ENCODE measurements around the gene B3GNT9. TPM values are rescaled to one million over a fixed set of nuclear protein-coding genes. Genes with fewer than 3 reads are reported as not detected.

Gene B3GNT9
- total and polyA plus RNA-seq, 11 donors: 6.4 to 17.5 (median 11.9) TPM

- ATAC-seq (peak in 3 of 4 donors; percentile 4 to 32 (median 7)), DNase-seq (no peak)
- 47 to 72% (median 55%) methylated on average over 14 to 61 of the region's 61 CpGs for WGBS, 4 donors
- H3K9me3 ChIP-seq: no peaks in the 10 kb centered on the region
- H3K36me3 ChIP-seq: peaks cover 0 to 86% (median 68%) of the 10 kb centered on the region in 9 donors
- intact Hi-C loops (cut with DNase I): no loop called here
- H3K4me3 ChIP-seq: peak within 1 kb of the TSS in 1 of 12 donors; percentile 7
- TF ChIP-seq CTCF (IDR thresholded peaks at IDR 0.05): peak in 5 of 12 donors; percentile 13 to 40 (median 36)
- TF ChIP-seq POLR2A (IDR thresholded peaks at IDR 0.05): no peak
- H3K27me3 ChIP-seq: no peaks in the 10 kb centered on the region
- peaks cover 0 to 23% (median 9%) of the 10 kb centered on the region in 12 donors for H3K4me1 ChIP-seq
- H3K27ac ChIP-seq: peak within 1 kb of the TSS in 1 of 12 donors; percentile 27
Observed at GRCh38 chr16:67199011-67199807, 48.4 kb upstream of the B3GNT9 start, which contains the start of gene ELMO3. TSS of gene ELMO3 (plus strand) at chr16:67199131. CDS start at chr16:67199327, 196 bp downstream.

- Histone ChIP-seq H3K27ac (peak overlapping the region in 1 of 12 donors; percentile 27), H3K4me3 (no peak overlapping the region), H3K4me1 (peaks cover 0 to 32% (median 14%) of the 10 kb centered on the region in 12 donors), H3K9me3 (no peaks in the 10 kb centered on the region), H3K27me3 (no peaks in the 10 kb centered on the region), H3K36me3 (peaks cover 0 to 83% (median 67%) of the 10 kb centered on the region in 9 donors)
- TF ChIP-seq POLR2A (IDR thresholded peaks at IDR 0.05): no peak
- peak; percentile 39 to 75 (median 54) for TF ChIP-seq CTCF (IDR thresholded peaks at IDR 0.05)
- intact Hi-C loops (cut with DNase I): no loop called here
- 47 to 64% (median 56%) methylated on average over 12 of the region's 12 CpGs for WGBS, 4 donors
- peak in 3 of 4 donors; percentile 36 to 59 (median 53) for ATAC-seq
- DNase-seq: no peak
Observed at GRCh38 chr16:67198238-67198734, 47.5 kb upstream of the B3GNT9 start.

DNA sequence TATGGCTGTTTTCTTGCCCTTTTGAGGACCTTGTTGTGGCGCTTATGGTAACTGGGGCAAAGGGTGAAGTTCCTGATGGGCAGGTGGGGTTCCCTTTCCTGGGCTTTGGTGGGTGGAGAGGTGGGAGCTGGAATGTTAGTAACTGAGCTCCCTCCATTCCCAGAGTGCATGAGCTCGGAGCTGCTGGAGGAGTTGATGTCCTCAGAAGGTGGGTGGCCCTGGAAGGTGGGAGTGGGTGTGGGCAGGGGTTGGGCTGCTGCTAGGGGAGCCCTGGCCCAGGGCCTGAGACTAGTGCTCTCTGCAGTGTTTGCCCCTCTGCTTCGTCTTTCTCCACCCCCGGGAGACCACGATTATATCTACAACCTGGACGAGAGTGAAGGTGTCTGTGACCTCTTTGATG is 46.9 kb upstream of the B3GNT9 start:
- Histone ChIP-seq H3K27me3 (no peaks in the 10 kb centered on the region), H3K4me1 (peaks cover 0 to 38% (median 20%) of the 10 kb centered on the region in 12 donors), H3K36me3 (peaks cover 0 to 77% (median 61%) of the 10 kb centered on the region in 9 donors), H3K9me3 (no peaks in the 10 kb centered on the region), H3K27ac (no peak overlapping the region), H3K4me3 (no peak overlapping the region)
- DNase-seq: no peak
- WGBS, 4 donors: 58 to 66% (median 63%) methylated on average over 5 to 6 of the region's 6 CpGs
- intact Hi-C loops (cut with DNase I): no loop called here
- no peak for ATAC-seq
- TF ChIP-seq CTCF (IDR thresholded peaks at IDR 0.05): no peak
- no peak for TF ChIP-seq POLR2A (IDR thresholded peaks at IDR 0.05)

DNA sequence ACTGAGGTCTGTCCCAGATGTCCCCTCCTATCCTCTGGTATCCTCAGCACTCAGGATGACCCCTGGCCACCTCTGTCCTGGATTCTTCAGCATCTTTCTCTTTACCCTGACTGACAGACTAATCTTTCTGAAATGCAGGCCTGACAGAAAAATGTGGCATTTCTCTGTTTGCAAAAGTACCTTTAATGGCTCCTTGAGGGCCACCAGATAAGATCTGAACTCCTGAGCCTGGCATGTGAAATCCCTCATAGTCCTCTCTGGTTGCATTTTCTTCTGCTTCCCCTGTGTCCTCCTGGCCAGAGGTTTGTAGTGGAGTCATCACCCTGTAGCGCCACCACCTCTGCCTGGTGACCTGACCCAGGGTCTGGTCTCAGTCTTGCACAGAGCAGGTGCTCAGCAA is 46.1 kb upstream of the B3GNT9 start:
- ATAC-seq (no peak), DNase-seq (no peak)
- Histone ChIP-seq H3K27ac (no peak overlapping the region), H3K27me3 (no peaks in the 10 kb centered on the region), H3K9me3 (no peaks in the 10 kb centered on the region), H3K4me1 (peaks cover 0 to 42% (median 24%) of the 10 kb centered on the region in 12 donors), H3K36me3 (peaks cover 0 to 69% (median 58%) of the 10 kb centered on the region in 9 donors), H3K4me3 (no peak overlapping the region)
- WGBS, 4 donors: 99 to 100% (median 100%) methylated on average over 1 of the region's 1 CpG
- TF ChIP-seq CTCF (IDR thresholded peaks at IDR 0.05) (no peak), POLR2A (IDR thresholded peaks at IDR 0.05) (no peak)
- intact Hi-C loops (cut with DNase I): no loop called here

Data from heart left ventricle (tissue), 16 donors.